Measurements from ENCODE around the gene EEPD1. TPM values are rescaled to one million over a fixed set of nuclear protein-coding genes. Genes with fewer than 3 reads are reported as not detected.

Gene EEPD1
- polyA plus RNA-seq, 1 experiment, result 2.5 TPM

DNA sequence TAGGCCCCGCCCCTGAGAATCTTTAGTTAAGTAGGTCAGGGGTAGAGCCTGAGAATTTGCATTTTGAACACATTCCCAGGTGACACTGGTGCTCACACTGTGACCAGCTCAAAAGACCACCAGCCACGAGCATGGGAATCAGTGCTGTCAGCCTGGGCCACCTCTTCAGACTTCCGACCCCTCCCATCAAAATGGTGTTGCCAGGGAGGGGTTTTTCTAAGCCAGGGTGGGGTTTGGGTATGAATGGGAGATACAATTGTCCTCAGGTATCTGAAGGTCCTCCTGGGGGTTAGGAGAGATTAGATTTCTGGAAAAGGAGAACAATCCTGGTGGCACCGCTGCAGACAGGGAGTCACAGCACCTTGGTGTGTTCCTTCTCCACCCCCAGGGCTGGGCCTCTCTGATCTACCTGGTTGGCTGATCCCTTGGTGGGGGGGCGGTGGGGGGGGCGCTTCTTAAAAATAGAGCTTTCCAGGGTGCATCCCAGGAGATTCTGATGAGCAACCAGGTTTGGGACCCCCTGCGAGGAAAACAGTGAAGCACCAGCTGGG lies 125.1 kb downstream of the EEPD1 start:
- TF ChIP-seq, protein P1, sequence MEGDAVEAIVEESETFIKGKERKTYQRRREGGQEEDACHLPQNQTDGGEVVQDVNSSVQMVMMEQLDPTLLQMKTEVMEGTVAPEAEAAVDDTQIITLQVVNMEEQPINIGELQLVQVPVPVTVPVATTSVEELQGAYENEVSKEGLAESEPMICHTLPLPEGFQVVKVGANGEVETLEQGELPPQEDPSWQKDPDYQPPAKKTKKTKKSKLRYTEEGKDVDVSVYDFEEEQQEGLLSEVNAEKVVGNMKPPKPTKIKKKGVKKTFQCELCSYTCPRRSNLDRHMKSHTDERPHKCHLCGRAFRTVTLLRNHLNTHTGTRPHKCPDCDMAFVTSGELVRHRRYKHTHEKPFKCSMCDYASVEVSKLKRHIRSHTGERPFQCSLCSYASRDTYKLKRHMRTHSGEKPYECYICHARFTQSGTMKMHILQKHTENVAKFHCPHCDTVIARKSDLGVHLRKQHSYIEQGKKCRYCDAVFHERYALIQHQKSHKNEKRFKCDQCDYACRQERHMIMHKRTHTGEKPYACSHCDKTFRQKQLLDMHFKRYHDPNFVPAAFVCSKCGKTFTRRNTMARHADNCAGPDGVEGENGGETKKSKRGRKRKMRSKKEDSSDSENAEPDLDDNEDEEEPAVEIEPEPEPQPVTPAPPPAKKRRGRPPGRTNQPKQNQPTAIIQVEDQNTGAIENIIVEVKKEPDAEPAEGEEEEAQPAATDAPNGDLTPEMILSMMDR (IDR thresholded peaks at IDR 0.05; ENCODE audit: insufficient read depth, low read depth, low read length), result no peak
- H3K36me3 ChIP-seq (ENCODE audit: control insufficient read depth, insufficient read depth, low read length), result no peaks in the 10 kb centered on the region
- ChIA-PET CTCF (interaction anchor here (0.8 to 2.8 kb wide), 3 partner anchors 10 to 14 kb away, joined by 3 to 10 read pairs (median 6); no protein-coding TSS in a partner anchor), POLR2A (interaction anchor here (0.6 kb wide), 1 partner anchor 126 kb away, joined by 3 read pairs; no protein-coding TSS in a partner anchor)
- H3K4me3 ChIP-seq (ENCODE audit: low read depth, low read length), result no peak overlapping the region
- H3K27me3 ChIP-seq (ENCODE audit: control insufficient read depth, insufficient read depth, low read length), result no peaks in the 10 kb centered on the region
- no peak for DNase-seq (ENCODE audit: low read depth)

DNA sequence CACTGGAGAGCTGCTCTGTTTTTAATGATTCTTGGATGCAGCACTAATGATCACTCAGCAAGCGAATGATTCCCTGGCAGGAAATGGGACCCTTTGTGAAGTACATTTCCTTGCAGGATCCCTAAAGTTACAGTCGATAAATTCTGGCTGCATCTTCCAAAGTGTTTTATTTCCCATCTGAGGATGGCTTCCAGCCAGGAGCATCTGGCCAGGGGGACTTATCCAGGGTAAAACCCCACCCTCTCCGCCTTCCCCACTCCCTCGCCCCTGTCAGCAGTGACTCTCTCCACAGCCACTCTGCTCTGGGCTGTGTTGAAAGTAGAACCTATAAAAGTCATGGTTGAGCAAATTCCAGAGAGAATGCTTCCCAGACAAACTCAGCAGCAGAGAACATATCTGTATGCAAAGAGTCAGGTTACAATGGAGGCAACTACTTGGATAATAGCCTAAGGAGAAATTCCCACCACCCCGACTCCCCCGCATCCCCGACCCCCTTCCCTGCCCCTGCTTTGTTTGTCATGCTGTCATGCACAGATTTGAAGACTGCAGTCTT lies 125.6 kb downstream of the EEPD1 start:
- no peak overlapping the region for H3K4me3 ChIP-seq (ENCODE audit: low read depth, low read length)
- ChIA-PET POLR2A (interaction anchor here (0.6 kb wide), 1 partner anchor 126 kb away, joined by 3 read pairs; no protein-coding TSS in a partner anchor), CTCF (interaction anchor here (0.8 to 2.8 kb wide), 4 partner anchors 11 to 293 kb away, joined by 3 to 10 read pairs (median 4); no protein-coding TSS in a partner anchor)
- H3K27me3 ChIP-seq (ENCODE audit: control insufficient read depth, insufficient read depth, low read length), result no peaks in the 10 kb centered on the region
- TF ChIP-seq, protein P1 (IDR thresholded peaks at IDR 0.05; ENCODE audit: insufficient read depth, low read depth, low read length), result no peak
- no peaks in the 10 kb centered on the region for H3K36me3 ChIP-seq (ENCODE audit: control insufficient read depth, insufficient read depth, low read length)
- peak; percentile 82 for DNase-seq (ENCODE audit: low read depth)

DNA sequence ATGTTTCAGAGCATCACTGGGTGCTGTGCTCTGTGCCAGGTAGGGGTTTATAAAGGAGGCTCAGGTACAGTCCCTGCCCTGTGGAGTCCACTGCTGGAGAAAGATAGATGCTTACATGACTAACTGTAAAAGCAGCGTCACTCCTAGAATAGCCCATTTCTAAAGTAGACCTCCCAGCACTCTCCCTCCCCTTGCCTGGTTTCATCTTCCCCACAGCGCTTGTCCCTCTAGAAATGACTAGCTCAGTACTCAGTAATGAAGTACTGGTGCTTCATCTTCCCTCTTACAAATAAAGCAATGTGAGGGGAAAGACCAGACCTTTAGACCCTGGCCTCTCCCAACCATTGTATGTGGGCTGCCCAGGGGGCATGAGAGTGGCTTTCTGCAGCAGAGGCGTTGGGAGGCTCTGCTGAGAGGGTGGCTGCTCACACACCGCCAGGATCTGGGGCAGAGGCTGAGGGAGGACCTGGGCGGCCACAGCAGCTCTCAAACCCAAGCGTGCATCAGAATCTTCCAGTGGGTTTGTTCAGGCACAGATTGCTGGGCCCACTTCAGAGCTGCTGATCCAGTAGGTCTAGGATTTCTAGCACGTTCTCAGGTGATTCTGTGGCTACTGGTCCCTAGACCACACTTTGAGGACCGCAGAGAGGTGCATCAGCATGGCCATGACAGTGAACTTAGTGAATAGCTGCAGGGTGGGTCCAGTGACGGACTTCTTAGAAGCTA lies 126.3 kb downstream of the EEPD1 start:
- H3K4me3 ChIP-seq (ENCODE audit: low read depth, low read length), result no peak overlapping the region
- no peak for DNase-seq (ENCODE audit: low read depth)
- CTCF ChIA-PET, result interaction anchor here (1.0 to 1.7 kb wide), 4 partner anchors 11 to 294 kb away, joined by 3 to 6 read pairs (median 5); no protein-coding TSS in a partner anchor
- POLR2A ChIA-PET, result no interaction called here
- TF ChIP-seq, protein P1 (IDR thresholded peaks at IDR 0.05; ENCODE audit: insufficient read depth, low read depth, low read length), result no peak
- no peaks in the 10 kb centered on the region for H3K36me3 ChIP-seq (ENCODE audit: control insufficient read depth, insufficient read depth, low read length)
- H3K27me3 ChIP-seq (ENCODE audit: control insufficient read depth, insufficient read depth, low read length), result no peaks in the 10 kb centered on the region

DNA sequence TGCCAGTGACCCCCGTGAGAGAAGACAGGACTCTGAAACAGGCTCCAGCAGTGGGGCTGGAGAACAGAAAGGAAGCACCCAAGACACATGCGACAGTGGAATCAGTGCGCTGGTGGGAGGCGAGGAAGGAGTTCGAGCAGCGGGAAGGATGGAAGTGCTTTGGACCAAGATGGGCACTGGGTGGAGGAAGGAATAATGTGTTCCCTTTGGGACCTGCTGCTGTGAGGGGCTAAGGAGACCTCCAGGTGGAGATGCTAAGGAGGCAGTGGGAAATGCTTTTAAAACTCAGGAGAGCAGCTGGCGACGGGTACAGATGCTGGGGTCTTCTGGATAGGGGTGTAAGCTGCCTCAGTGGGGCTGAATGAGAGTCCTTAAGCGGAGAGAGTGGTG lies 126.9 kb downstream of the EEPD1 start:
- TF ChIP-seq, protein P1 (IDR thresholded peaks at IDR 0.05; ENCODE audit: insufficient read depth, low read depth, low read length), result no peak
- CTCF ChIA-PET, result interaction anchor here (1.0 to 1.5 kb wide), 3 partner anchors 12 to 294 kb away, joined by 3 to 5 read pairs (median 5); no protein-coding TSS in a partner anchor
- Histone ChIP-seq H3K36me3 (ENCODE audit: control insufficient read depth, insufficient read depth, low read length) (no peaks in the 10 kb centered on the region), H3K27me3 (ENCODE audit: control insufficient read depth, insufficient read depth, low read length) (no peaks in the 10 kb centered on the region), H3K4me3 (ENCODE audit: low read depth, low read length) (no peak overlapping the region)
- POLR2A ChIA-PET, result no interaction called here
- no peak for DNase-seq (ENCODE audit: low read depth)
